Lung (tissue), 12 donors: Measurements from ENCODE around the gene HARBI1. TPM values are rescaled to one million over a fixed set of nuclear protein-coding genes. Genes with fewer than 3 reads are reported as not detected.

Experiments used
- ATAC-seq: fragments of 200-7000 bp; cut with Tn5 transposase; one replicate; pipeline ENCODE4 v1.9.1; 2020; ENCODE audit warnings: moderate number of reproducible peaks; ENCODE audit not compliant: insufficient read depth, low FRiP score
- DNase-seq, 3 donors: peaks; one replicate each; pipeline ENCODE4 v3.0.0-alpha.2; 2013 to 2017
- H3K27ac ChIP-seq, 2 donors: one replicate each; pipeline ENCODE4 v1.5.1; 2013; ENCODE audit warnings: mild to moderate bottlenecking in 2 of 2, moderate library complexity in 2 of 2, control low read depth in 1 of 2, inconsistent platforms in 1 of 2, low read depth in 1 of 2, low read length in 1 of 2
- H3K27me3 ChIP-seq, 3 donors: one replicate each; pipeline ENCODE4 v1.5.1; 2013; ENCODE audit warnings: low read length in 2 of 3; ENCODE audit not compliant: control insufficient read depth in 3 of 3, insufficient read depth in 3 of 3
- H3K36me3 ChIP-seq, 4 donors: one replicate each; pipeline ENCODE4 v1.5.1; 2013; ENCODE audit warnings: low read length in 4 of 4, mild to moderate bottlenecking in 1 of 4, moderate library complexity in 1 of 4; ENCODE audit not compliant: control insufficient read depth in 4 of 4, insufficient read depth in 4 of 4
- H3K4me1 ChIP-seq, 5 donors: one replicate each; pipeline ENCODE4 v1.5.1; 2013; ENCODE audit warnings: low read length in 5 of 5, mild to moderate bottlenecking in 2 of 5, moderate library complexity in 1 of 5; ENCODE audit not compliant: control insufficient read depth in 5 of 5, insufficient read depth in 5 of 5
- H3K4me3 ChIP-seq: one replicate; pipeline ENCODE4 v1.5.1; 2013; ENCODE audit warnings: mild to moderate bottlenecking, control low read depth, moderate library complexity
- H3K9ac ChIP-seq, 2 donors: one replicate each; pipeline ENCODE4 v1.5.1; 2013; ENCODE audit warnings: low read length in 2 of 2, control low read depth in 1 of 2; ENCODE audit not compliant: insufficient read depth in 1 of 2
- H3K9me3 ChIP-seq, 4 donors: one replicate each; pipeline ENCODE4 v1.5.1; 2013; ENCODE audit warnings: low read length in 3 of 4, mild to moderate bottlenecking in 1 of 4, moderate library complexity in 1 of 4; ENCODE audit not compliant: control insufficient read depth in 4 of 4, insufficient read depth in 3 of 4
- WGBS, 2 donors: extraction: QIAGEN DNeasy Blood & Tissue Kit; methylation state at CpG; one replicate each; pipeline ENCODE4 v1.1.7; 2013; 5-methylcytosine and 5-hydroxymethylcytosine counted together
- polyA plus RNA-seq, 2 donors: library from polyadenylated mRNA; stranded (reverse); fragments of 200-250 nt; gene quantifications; one replicate each; pipeline ENCODE4 v1.2.1, GENCODE V29; 2013
- total RNA-seq, 2 donors: library from RNA; depleted of rRNA in 1 of 2; stranded (reverse); fragments of >200 nt in 1 of 2; gene quantifications; one replicate each; pipeline ENCODE4 v1.2.1, GENCODE V29; 2014 to 2021
- TF ChIP-seq, protein P1 (sequence below): IDR thresholded peaks from 2 replicates; pipeline ENCODE4 v1.5.1; 2012; ENCODE audit warnings: mild to moderate bottlenecking; ENCODE audit errors: control extremely low read depth, extremely low read depth
- donor health status: control.
- donor health status: control.
- donor health status: Bipolar disorder and iron deficiency.
- donor health status: healthy.
- donor health status: DM: yes; HTN: yes; CAD: no.

The HARBI1 gene
- total and polyA plus RNA-seq, 4 donors, result 1.4 to 5.2 (median 3.6) TPM

DNA sequence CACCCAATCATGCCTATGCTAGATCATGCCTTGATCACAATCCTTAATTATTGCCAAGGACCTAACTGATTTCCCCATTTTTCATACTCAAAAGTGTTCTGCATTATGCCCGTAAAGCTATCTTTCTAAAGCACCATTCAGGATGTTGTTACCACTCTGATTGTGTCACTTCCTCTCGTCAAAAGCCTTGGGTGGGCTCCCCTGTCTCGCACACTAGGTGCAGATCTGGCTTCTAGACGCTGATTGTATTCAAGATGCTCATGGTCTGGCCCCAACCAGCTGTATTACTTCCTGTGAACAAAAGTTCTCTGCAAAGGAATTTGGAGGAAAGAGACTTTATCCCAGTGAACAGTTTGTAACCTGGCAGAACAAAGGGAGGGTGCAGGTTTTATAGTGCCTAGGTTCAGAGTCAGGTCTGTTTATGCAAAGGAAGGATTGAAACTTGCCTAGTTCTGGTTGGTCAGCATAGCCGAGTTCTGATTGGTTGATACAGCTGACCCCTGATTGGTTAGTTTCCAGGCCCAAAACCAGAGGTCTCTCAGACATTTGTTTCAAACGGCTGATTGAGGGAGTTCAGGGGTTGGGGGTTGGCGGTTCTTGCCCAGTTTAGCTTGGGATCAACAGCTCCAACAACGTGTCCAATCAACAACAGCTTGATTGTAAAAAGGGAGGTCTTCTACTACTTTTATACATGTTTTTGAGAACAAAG is 25.8 kb upstream of the HARBI1 start:
- no peak overlapping the region for H3K4me3 ChIP-seq
- H3K4me1 ChIP-seq, result peaks cover 0 to 1% (median 0%) of the 10 kb centered on the region in 5 donors
- H3K9me3 ChIP-seq, result no peaks in the 10 kb centered on the region
- H3K27ac ChIP-seq, result no peak overlapping the region
- ATAC-seq, result no peak
- WGBS, 2 donors, result 69 to 91% methylated on average over 8 of the region's 8 CpGs
- no peak overlapping the region for H3K9ac ChIP-seq
- H3K27me3 ChIP-seq, result no peaks in the 10 kb centered on the region
- TF ChIP-seq, protein P1, sequence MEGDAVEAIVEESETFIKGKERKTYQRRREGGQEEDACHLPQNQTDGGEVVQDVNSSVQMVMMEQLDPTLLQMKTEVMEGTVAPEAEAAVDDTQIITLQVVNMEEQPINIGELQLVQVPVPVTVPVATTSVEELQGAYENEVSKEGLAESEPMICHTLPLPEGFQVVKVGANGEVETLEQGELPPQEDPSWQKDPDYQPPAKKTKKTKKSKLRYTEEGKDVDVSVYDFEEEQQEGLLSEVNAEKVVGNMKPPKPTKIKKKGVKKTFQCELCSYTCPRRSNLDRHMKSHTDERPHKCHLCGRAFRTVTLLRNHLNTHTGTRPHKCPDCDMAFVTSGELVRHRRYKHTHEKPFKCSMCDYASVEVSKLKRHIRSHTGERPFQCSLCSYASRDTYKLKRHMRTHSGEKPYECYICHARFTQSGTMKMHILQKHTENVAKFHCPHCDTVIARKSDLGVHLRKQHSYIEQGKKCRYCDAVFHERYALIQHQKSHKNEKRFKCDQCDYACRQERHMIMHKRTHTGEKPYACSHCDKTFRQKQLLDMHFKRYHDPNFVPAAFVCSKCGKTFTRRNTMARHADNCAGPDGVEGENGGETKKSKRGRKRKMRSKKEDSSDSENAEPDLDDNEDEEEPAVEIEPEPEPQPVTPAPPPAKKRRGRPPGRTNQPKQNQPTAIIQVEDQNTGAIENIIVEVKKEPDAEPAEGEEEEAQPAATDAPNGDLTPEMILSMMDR, result no peak
- peaks cover 18 to 25% (median 20%) of the 10 kb centered on the region in 4 donors for H3K36me3 ChIP-seq
- DNase-seq, result no peak

DNA sequence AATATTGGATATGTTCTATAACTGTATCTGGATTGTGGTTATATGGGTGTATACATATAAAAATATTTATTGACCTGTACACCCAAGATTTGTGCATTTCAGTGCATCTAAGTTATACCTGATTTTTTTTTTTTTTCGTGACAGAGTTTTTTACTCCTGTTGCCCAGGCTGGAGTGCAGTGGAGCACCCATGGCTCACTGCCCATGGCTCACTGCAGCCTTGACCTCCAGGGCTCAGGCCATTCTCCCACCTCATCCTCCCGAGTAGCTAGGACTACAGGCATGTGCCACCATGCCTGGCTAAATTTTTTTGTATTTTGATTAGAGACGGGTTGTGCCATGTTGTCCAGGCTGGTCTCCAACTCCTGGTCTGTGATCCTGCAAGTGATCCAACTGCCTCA is 24.6 kb upstream of the HARBI1 start:
- DNase-seq, result no peak
- no peak overlapping the region for H3K27ac ChIP-seq
- peaks cover 0 to 1% (median 0%) of the 10 kb centered on the region in 5 donors for H3K4me1 ChIP-seq
- 89% methylated on average over 3 of the region's 3 CpGs for WGBS, 2 donors
- peaks cover 12 to 21% (median 17%) of the 10 kb centered on the region in 4 donors for H3K36me3 ChIP-seq
- no peaks in the 10 kb centered on the region for H3K9me3 ChIP-seq
- H3K9ac ChIP-seq, result no peak overlapping the region
- no peak for ATAC-seq
- H3K27me3 ChIP-seq, result no peaks in the 10 kb centered on the region
- H3K4me3 ChIP-seq, result no peak overlapping the region
- TF ChIP-seq, protein P1, result no peak

DNA sequence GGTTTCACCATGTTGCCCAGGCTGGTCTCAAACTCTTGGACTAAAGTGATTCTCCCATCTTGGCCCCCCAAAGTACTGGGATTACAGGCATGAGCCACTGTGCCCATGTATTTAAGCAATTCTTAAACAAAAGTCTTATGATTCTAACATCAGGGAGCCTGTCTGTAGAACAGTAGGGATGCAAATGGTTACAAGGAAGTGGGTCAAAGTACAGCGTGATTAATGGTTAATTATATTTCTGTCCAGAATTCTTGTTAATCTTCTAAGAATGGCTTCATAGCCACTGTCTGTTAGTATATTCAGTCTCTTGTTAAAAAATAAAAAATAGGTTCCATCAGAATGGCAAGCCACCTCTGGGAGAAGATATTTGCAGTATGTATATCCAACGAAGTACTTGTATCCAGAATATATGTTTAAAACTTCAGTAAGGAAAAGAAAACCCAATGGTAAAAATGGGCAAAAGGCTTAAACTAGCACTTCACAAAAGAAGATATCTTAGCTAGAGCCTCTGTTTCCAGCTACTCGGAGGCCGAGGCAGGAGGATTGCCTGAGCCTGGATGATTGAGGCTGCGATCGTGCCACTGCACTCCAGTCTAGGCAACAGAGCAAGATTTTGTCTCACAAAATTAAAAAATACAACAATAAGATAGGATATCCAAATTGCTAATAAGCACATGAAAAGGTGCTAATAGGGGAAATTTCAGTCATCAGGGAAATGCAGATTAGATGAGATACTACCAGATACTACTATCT is 23.2 kb upstream of the HARBI1 start:
- H3K4me3 ChIP-seq, result no peak overlapping the region
- H3K27ac ChIP-seq, result no peak overlapping the region
- peaks cover 3 to 17% (median 6%) of the 10 kb centered on the region in 4 donors for H3K36me3 ChIP-seq
- peaks cover 0 to 1% (median 0%) of the 10 kb centered on the region in 5 donors for H3K4me1 ChIP-seq
- no peaks in the 10 kb centered on the region for H3K9me3 ChIP-seq
- TF ChIP-seq, protein P1, result no peak
- 96 to 99% methylated on average over 6 of the region's 6 CpGs for WGBS, 2 donors
- H3K9ac ChIP-seq, result no peak overlapping the region
- H3K27me3 ChIP-seq, result no peaks in the 10 kb centered on the region
- no peak for DNase-seq
- ATAC-seq, result no peak
